IMR-90 (cell line): Measurements from ENCODE around the gene PRRT2. TPM values are rescaled to one million over a fixed set of nuclear protein-coding genes. Genes with fewer than 3 reads are reported as not detected.

ENCODE experiments used
- ATAC-seq: fragments of 200-7000 bp; cut with Tn5 transposase; 2 replicates; pipeline ENCODE4 v1.9.1; 2020; ENCODE audit warnings: low read depth, mild to moderate bottlenecking, moderate library complexity
- BruUV-seq: library from RNA; stranded (reverse); fragments of 400-500 nt; replicated peaks from 2 replicates; lab custom pipeline; 2021; lab: Mats Ljungman, UMichigan
- CTCF ChIA-PET: fragments of 300-600 bp; formaldehyde crosslinking; extraction: SDS; loops from one replicate; lab custom pipeline; 2021; ENCODE audit warnings: antibody characterized with exemption; lab: Yijun Ruan, JAX
- POLR2A ChIA-PET: fragments of 300-600 bp; sonication (Branson Sonifier 250); formaldehyde crosslinking; loops from one replicate; lab custom pipeline; 2022; ENCODE audit warnings: antibody characterized with exemption; ENCODE audit not compliant: unreplicated experiment; lab: Charles Lee
- DNase-seq: peaks from one replicate; pipeline ENCODE4 v3.0.0; 2013
- H2AFZ ChIP-seq: replicated peaks from 2 replicates; pipeline ENCODE3; 2013; ENCODE audit warnings: low read length, mild to moderate bottlenecking; ENCODE audit not compliant: poor library complexity
- H2AK5ac ChIP-seq: 2 replicates; pipeline ENCODE4 v1.6.1; 2013; ENCODE audit warnings: low read depth, low read length, inconsistent platforms
- H2AK9ac ChIP-seq: replicated peaks from 2 replicates; pipeline ENCODE3; 2013; ENCODE audit warnings: mild to moderate bottlenecking, low read depth, low read length, moderate library complexity; ENCODE audit not compliant: poor library complexity
- H2BK120ac ChIP-seq: 2 replicates; pipeline ENCODE4 v1.6.1; 2013; ENCODE audit warnings: low read depth, low read length, inconsistent platforms
- H2BK15ac ChIP-seq: 3 replicates; pipeline ENCODE4 v1.6.1; 2013; ENCODE audit warnings: low read depth, low read length, inconsistent platforms
- H2BK20ac ChIP-seq: 2 replicates; pipeline ENCODE4 v1.6.1; 2013; ENCODE audit warnings: low read depth, mild to moderate bottlenecking, inconsistent platforms, low read length, moderate library complexity
- H2BK5ac ChIP-seq: 2 replicates; pipeline ENCODE4 v1.6.1; 2013; ENCODE audit warnings: mild to moderate bottlenecking, low read depth, low read length, inconsistent platforms; ENCODE audit not compliant: poor library complexity, severe bottlenecking
- H3K14ac ChIP-seq: replicated peaks from 2 replicates; pipeline ENCODE4 v1.6.1; 2013; ENCODE audit warnings: low read depth, low read length, inconsistent platforms
- H3K18ac ChIP-seq: 2 replicates; pipeline ENCODE4 v1.6.1; 2013; ENCODE audit warnings: low read depth, low read length, control low read depth
- H3K23ac ChIP-seq: 2 replicates; pipeline ENCODE4 v1.6.1; 2013; ENCODE audit warnings: low read depth, low read length, inconsistent platforms
- H3K27ac ChIP-seq: 2 replicates; pipeline ENCODE4 v1.5.1; 2013; ENCODE audit warnings: mild to moderate bottlenecking, control low read depth, low read length; ENCODE audit not compliant: insufficient read depth
- H3K27me3 ChIP-seq: 2 replicates; pipeline ENCODE4 v1.6.1; 2013; ENCODE audit warnings: low read length; ENCODE audit not compliant: control insufficient read depth, insufficient read depth
- H3K36me3 ChIP-seq: 2 replicates; pipeline ENCODE4 v1.6.1; 2013; ENCODE audit warnings: low read length, mixed read lengths; ENCODE audit not compliant: control insufficient read depth, insufficient read depth
- H3K4ac ChIP-seq: 2 replicates; pipeline ENCODE4 v1.6.1; 2013; ENCODE audit warnings: low read depth, low read length, inconsistent platforms
- H3K4me1 ChIP-seq: 2 replicates; pipeline ENCODE4 v1.6.1; 2013; ENCODE audit warnings: low read length, mixed read lengths; ENCODE audit not compliant: control insufficient read depth, insufficient read depth
- H3K4me2 ChIP-seq: 2 replicates; pipeline ENCODE4 v1.6.1; 2013; ENCODE audit warnings: low read depth, mild to moderate bottlenecking, control low read depth, low read length, moderate library complexity
- H3K4me3 ChIP-seq: 2 replicates; pipeline ENCODE4 v1.5.1; 2013; ENCODE audit warnings: low read depth, mild to moderate bottlenecking, control low read depth, low read length, moderate library complexity; ENCODE audit not compliant: insufficient read depth
- H3K56ac ChIP-seq: 2 replicates; pipeline ENCODE4 v1.6.1; 2013; ENCODE audit warnings: low read length, inconsistent platforms; ENCODE audit not compliant: insufficient read depth; ENCODE audit errors: extremely low read depth
- H3K79me1 ChIP-seq, 2 experiments: 2 replicates each; pipeline ENCODE4 v1.6.1; 2013; ENCODE audit warnings: low read length in 2 of 2, inconsistent platforms in 1 of 2, low read depth in 1 of 2
- H3K9ac ChIP-seq: 2 replicates; pipeline ENCODE4 v1.6.1; 2013; ENCODE audit warnings: low read depth, low read length, control low read depth
- H3K9me1 ChIP-seq: 2 replicates; pipeline ENCODE4 v1.6.1; 2013; ENCODE audit warnings: low read length, inconsistent platforms; ENCODE audit not compliant: insufficient read depth
- H3K9me3 ChIP-seq: 2 replicates; pipeline ENCODE4 v1.6.1; 2013; ENCODE audit warnings: low read length; ENCODE audit not compliant: control insufficient read depth, insufficient read depth
- H4K20me1 ChIP-seq: 2 replicates; pipeline ENCODE4 v1.6.1; 2013; ENCODE audit warnings: low read length, inconsistent platforms; ENCODE audit not compliant: insufficient read depth
- H4K5ac ChIP-seq: 2 replicates; pipeline ENCODE4 v1.6.1; 2013; ENCODE audit warnings: mild to moderate bottlenecking, low read depth, low read length, control low read depth
- H4K8ac ChIP-seq, 2 experiments: 2 replicates each; pipeline ENCODE4 v1.6.1; 2013; ENCODE audit warnings: low read depth in 2 of 2, low read length in 2 of 2, control low read depth in 1 of 2, inconsistent platforms in 1 of 2
- H4K91ac ChIP-seq: 2 replicates; pipeline ENCODE4 v1.6.1; 2013; ENCODE audit warnings: low read depth, low read length, inconsistent platforms; ENCODE audit not compliant: insufficient read depth
- BHLHE40 ChIP-seq: fragments of 150-350 bp; IDR thresholded peaks from 2 replicates; pipeline ENCODE4 v1.6.1; 2016; ENCODE audit warnings: mild to moderate bottlenecking, low read depth, low read length
- MAZ ChIP-seq: IDR thresholded peaks from 2 replicates; pipeline ENCODE4 v1.6.1; 2012; ENCODE audit warnings: low read depth, mild to moderate bottlenecking, low read length, improper control_type of control experiment, moderate library complexity, borderline replicate concordance
- MXI1 ChIP-seq: IDR thresholded peaks from 2 replicates; pipeline ENCODE4 v1.6.1; 2012; ENCODE audit warnings: low read depth, mild to moderate bottlenecking, low read length, moderate library complexity, borderline replicate concordance
- NFE2L2 ChIP-seq: fragments of 150-350 bp; IDR thresholded peaks from 2 replicates; pipeline ENCODE4 v1.6.1; 2016; ENCODE audit warnings: low read depth, mild to moderate bottlenecking, low read length
- POLR2A ChIP-seq: IDR thresholded peaks from 2 replicates; pipeline ENCODE4 v1.6.1; 2012; ENCODE audit warnings: mild to moderate bottlenecking, low read depth, low read length
- RAD21 ChIP-seq: IDR thresholded peaks from 2 replicates; pipeline ENCODE4 v1.6.1; 2012; ENCODE audit warnings: low read length, improper control_type of control experiment
- RFX5 ChIP-seq: IDR thresholded peaks from 2 replicates; pipeline ENCODE4 v1.8.0; 2012; ENCODE audit warnings: low read depth, mild to moderate bottlenecking, low read length, moderate library complexity
- SMC3 ChIP-seq: fragments of 150-350 bp; IDR thresholded peaks from 2 replicates; pipeline ENCODE4 v1.6.1; 2016; ENCODE audit warnings: low read depth, mild to moderate bottlenecking, antibody characterized with exemption, low read length, moderate library complexity
- WGBS, 2 experiments: methylation state at CpG; one replicate each; pipeline versions ENCODE4 v1.1.5 to v1.1.7; 2013; ENCODE audit warnings: missing lambda C conversion rate in 2 of 2; ENCODE audit not compliant: insufficient read length in 1 of 2; ENCODE audit errors: extremely low coverage in 2 of 2; 5-methylcytosine and 5-hydroxymethylcytosine counted together
- dilution Hi-C: fragments of 300-500 bp; cut with HindIII; formaldehyde crosslinking; loops from one replicate; pipeline ENCODE4 v1.14.3; 2018; ENCODE audit warnings: low sequenced_read_pairs; ENCODE audit not compliant: unreplicated experiment
- in situ Hi-C: fragments of 300-500 bp; cut with MboI; formaldehyde crosslinking; loops from 3 replicates; pipeline ENCODE4 v1.14.3; 2019; ENCODE audit warnings: low sequenced_read_pairs, inconsistent platforms, mixed read lengths
- intact Hi-C: fragments of 100-400 bp; cut with micrococcal nuclease; formaldehyde crosslinking; loops from 2 replicates; pipeline ENCODE4 v1.10.0; 2022
- polyA plus RNA-seq, 3 experiments: library from polyadenylated mRNA; depleted of rRNA; stranded (reverse); fragments of >200 nt; gene quantifications; 2 replicates each; pipeline ENCODE4 v1.2.3, GENCODE V29; 2012; ENCODE audit warnings: low replicate concordance in 1 of 3
- total RNA-seq: library from RNA; depleted of rRNA; stranded (reverse); fragments of >200 nt; gene quantifications from 2 replicates; pipeline ENCODE4 v1.2.3, GENCODE V29; 2012

PRRT2 gene
- total and polyA plus RNA-seq, 2 of the 4 experiments (the other 2 are of a cell fraction): 0.90 to 10.5 TPM

GRCh38 chr16:29765167-29766032, 46.6 kb upstream of the PRRT2 start (continued):
- TF ChIP-seq RAD21: no peak

GRCh38 chr16:29766571-29766970, 45.4 kb upstream of the PRRT2 start:
- H3K56ac ChIP-seq: no peak overlapping the region
- no peak overlapping the region for H4K8ac ChIP-seq
- H2AFZ ChIP-seq: no peak overlapping the region
- no peak overlapping the region for H3K4me2 ChIP-seq
- ChIA-PET POLR2A (no interaction called here), CTCF (no interaction called here)
- H2AK9ac ChIP-seq: no peak overlapping the region
- no peak overlapping the region for H2BK15ac ChIP-seq
- TF ChIP-seq BHLHE40: no peak
- no peak for TF ChIP-seq MAZ
- no peak for TF ChIP-seq RFX5
- TF ChIP-seq MXI1: no peak
- no peak for TF ChIP-seq SMC3
- no peak for TF ChIP-seq POLR2A
- no peak for TF ChIP-seq NFE2L2
- no peak overlapping the region for H3K4me3 ChIP-seq
- no CpG with 5 or more reads among the region's 3 CpGs for WGBS, 2 experiments
- H2BK20ac ChIP-seq: no peak overlapping the region
- H3K9ac ChIP-seq: no peak overlapping the region
- H3K4ac ChIP-seq: no peak overlapping the region
- no peak overlapping the region for H2BK120ac ChIP-seq
- peaks cover 7% of the 10 kb centered on the region for H3K27me3 ChIP-seq
- no peaks in the 10 kb centered on the region for H3K79me1 ChIP-seq
- DNase-seq (no peak), ATAC-seq (no peak)
- H3K14ac ChIP-seq: no peak overlapping the region
- no peak overlapping the region for H3K18ac ChIP-seq
- in situ Hi-C loops: no loop called here
- no peak overlapping the region for H3K23ac ChIP-seq
- H3K27ac ChIP-seq: no peak overlapping the region
- intact Hi-C loops: no loop called here
- no peaks in the 10 kb centered on the region for H3K9me3 ChIP-seq
- no peaks in the 10 kb centered on the region for H4K20me1 ChIP-seq
- H3K4me1 ChIP-seq: no peaks in the 10 kb centered on the region
- H4K91ac ChIP-seq: no peak overlapping the region
- H2AK5ac ChIP-seq: no peak overlapping the region
- no peaks in the 10 kb centered on the region for H3K9me1 ChIP-seq
- no TSS peak for BruUV-seq
- no peak overlapping the region for H2BK5ac ChIP-seq
- no peak overlapping the region for H4K5ac ChIP-seq
- H3K36me3 ChIP-seq: no peaks in the 10 kb centered on the region
- dilution Hi-C loops: no loop called here
